ENCODE measurements around the gene CPS1.

CPS1 gene

DNA sequence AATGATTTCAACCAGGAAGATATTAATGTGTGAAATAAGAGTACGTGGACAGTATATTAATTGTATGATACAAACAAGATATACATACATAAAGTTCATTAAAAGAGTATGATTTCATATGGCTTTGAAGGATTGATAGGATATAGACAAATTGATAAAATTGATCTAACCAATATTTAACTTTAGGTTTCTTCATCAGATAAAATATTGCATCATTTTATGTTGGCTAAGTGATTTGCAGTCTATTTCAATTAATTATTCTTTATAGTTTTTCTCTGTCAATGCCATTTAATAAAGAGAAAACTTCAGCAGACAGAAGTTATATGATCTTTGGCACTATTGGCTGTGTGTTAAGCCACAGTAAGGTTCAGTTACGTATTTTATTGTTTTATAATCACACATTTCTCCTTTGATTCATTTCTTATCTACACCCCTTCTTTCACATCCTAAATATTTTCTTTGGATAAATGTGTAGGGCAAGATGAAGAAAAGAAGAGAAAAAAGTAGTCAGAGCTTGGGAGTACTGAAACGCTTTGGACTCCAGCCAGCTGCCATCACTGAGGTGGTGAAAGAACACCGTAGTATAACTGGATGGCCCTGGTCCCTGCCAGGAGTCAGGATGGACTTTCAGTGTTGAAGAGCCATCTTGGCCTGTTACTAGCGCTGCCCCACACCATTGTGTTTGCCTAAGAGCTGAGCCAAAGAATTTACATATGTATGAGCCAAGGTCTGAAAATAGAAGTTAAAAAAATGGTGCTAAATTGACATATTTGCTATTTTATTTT lies 9.8 kb upstream of the CPS1 start:
- no peak for DNase-seq (ENCODE audit: low read depth in 1 of 2, low spot score in 1 of 2)

DNA sequence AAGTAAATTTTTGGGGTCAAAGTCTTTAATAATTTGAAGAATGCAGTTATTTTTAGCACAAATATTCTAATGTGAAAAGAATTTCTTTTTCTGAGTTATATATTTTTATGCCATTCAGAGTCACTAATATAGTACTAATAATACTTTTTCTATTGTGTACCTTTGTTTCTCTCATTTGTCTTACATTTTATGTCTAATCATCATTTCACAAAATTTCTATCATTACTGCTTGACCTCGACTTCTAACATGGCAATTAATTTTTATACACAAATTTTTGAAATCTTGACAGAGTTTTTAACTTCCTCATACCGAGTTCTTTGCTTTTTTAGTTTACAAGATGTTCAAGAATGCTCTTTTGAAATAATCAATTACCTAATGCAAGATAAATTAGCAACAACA lies 8.4 kb upstream of the CPS1 start:
- DNase-seq (ENCODE audit: low read depth in 1 of 2, low spot score in 1 of 2) = no peak

DNA sequence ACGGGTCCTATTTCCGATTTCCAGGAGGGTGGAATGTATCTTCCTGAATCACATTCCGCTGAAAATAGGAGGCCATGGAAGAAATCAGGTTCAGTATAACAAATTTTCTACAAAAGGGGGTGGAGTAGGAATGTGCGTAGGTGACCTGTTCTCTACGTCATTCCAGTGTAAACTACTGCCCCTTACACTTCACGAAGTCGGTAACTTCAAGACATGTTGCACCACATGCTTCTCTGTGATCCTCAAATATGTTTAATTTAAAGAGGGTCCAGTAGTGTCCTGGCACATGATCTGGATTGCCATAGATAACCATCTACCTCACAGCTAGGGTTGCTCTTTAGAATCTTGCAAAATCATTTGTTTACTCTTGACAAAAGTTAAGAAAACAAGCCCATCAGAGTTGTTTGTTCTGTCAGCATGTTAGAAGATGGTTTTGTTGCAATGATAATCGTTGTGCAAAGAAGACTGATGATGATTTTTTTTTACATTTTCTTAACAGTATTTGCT lies 7.5 kb upstream of the CPS1 start:
- no peak for DNase-seq (ENCODE audit: low read depth in 1 of 2, low spot score in 1 of 2)

DNA sequence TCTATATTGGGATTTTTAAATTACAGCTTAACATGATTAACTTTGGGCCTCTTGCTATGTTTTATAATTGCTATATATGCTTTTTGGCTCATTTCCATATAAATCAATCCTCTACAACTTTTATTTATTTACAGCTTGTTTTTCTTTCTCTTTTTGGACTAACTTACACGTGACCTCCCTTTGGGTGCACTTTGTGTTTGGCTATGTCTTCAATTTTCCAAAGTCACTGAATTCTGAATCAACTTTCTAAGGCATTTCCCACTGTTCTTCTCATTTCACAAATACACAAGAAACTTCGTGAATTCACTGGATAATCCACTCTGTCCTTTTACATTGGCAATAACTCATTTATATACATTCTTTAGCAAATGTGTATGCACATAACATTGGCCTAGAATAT lies 5.4 kb upstream of the CPS1 start:
- DNase-seq (ENCODE audit: low read depth in 1 of 2, low spot score in 1 of 2) = no peak

DNA sequence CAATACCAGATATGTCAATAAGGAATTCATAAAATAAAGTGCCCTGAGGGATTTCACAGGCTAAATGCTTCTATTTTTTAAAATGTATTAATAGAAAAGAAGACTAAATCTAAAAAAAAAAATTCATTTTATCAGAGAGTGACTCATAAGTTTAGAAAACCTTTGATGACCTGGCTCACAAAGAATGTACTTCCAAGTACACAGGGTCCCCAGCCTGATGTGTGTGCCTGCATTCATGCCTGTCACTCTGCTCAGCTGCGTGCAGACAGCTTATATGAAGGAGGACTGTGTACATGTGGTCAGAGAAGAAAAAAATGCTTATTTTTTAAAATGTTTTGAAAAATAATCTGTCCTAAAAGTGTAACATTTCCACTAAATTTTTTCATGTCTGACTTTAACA lies 3.0 kb upstream of the CPS1 start:
- DNase-seq (ENCODE audit: low read depth in 1 of 2, low spot score in 1 of 2) = no peak

DNA sequence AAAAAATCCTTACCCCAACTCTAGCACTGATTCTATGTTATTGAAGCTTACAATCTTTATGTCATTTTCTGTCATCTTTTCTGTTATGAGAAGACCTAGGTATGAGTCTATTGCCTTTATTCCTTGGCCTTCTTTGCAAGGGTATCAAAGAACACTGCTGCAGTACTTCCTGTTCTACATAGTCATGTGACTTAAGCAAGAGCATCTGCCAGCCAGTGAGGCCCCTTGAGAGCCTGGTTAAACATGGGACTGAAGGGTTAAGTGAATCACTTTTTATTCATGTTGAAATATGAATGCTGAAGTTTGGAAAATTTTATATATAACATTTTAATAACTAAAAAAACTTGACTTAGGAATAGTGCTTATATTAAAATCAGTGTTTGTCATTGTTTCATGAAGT lies 844 bp upstream of the CPS1 start:
- no peak for DNase-seq (ENCODE audit: low read depth in 1 of 2, low spot score in 1 of 2)

DNA sequence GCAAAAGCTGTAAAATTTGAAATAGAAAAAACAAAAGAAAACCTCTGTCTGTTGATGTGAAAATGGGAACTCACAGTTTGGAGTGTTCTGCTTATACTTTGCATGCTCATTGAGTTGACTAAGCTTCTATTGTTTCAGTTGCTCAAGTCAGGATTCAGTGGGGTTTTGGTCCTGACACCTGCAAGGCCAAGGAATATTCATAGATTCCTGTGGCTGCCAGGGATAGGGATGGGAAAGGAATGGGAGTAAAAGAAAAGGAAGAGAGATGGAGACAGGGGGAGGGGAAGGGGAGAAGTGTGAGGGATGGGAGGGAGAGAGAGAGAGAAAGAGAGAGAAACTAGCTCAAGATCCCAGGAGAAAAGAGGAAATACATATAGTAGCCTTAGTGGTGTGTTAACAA lies 1.3 kb downstream of the CPS1 start:
- DNase-seq (ENCODE audit: low read depth in 1 of 2, low spot score in 1 of 2) = no peak

DNA sequence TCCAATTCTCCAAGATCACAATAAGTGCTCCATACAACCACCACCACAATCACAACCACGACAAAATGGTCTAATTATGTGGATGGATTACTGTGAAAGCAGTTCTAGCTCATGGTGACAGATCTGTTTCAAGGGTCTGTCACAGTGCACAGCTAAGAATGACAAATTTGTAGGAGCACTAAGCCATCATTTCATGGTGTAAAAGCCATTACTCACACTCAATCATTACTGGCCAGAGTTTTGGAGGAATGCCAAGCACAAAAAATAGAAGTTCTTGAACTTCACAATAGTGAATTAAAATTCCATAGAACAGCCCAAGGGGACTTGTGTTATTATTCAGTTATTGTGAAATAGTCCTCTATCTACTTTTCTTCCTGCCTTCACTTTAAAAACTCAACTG lies 2.3 kb downstream of the CPS1 start:
- DNase-seq (ENCODE audit: low read depth in 1 of 2, low spot score in 1 of 2) = no peak

DNA sequence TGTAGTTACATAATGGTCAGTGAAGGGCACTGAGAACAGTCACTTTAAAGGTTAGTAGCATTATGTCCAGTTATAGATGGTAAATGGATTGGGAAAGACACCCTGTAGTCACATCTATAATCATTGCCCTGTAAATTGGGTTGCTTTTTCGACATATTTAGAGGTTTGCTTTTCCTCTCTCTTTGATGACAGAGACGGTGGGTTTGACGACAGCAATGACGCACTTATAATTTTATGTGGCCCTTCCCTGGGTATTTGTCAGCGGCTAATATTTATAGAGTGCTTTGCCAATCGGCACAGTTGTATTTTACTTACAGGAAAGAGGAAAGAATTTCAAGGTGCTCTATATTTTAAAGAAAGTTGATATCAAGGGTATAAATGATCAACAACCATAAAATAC lies 2.8 kb downstream of the CPS1 start:
- no peak for DNase-seq (ENCODE audit: low read depth in 1 of 2, low spot score in 1 of 2)

DNA sequence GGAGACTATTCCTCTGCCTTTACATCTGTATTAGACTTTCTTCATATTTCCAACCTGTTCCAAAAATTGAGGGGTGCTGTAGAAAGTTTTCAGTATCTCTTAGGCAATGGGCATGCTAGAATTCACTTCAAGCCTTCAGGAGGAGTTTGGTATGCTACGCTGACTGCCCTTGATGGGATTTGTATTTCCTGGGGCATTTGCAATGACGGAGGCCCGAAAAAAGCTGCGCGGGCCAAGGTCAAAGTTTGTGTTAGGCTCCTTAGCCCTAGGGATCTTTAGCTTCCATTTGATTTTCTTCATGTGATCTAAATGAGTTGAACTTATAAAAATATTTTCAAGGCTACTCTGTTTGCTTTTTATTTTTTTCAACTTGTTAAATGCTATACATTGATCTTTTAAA lies 5.1 kb downstream of the CPS1 start:
- DNase-seq (ENCODE audit: low read depth in 1 of 2, low spot score in 1 of 2) = no peak

DNA sequence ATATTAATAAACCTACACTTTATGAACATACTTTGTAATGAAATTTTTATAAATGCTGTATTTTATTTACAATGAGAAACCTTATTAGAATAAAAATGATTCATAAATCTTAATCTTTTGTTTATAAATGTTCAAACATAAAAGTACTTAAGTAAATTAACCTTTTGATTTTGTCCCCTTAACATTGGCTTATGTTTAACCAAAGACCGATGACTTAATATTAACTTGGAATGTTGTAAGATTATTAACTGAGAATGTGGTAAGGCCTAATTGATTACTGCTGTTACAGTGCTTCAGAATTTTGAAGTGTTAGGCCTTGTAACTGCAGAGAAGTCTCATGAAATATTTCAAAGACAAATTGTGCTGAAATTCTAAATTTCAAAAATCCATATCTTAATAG lies 5.7 kb downstream of the CPS1 start:
- DNase-seq (ENCODE audit: low read depth in 1 of 2, low spot score in 1 of 2) = no peak

DNA sequence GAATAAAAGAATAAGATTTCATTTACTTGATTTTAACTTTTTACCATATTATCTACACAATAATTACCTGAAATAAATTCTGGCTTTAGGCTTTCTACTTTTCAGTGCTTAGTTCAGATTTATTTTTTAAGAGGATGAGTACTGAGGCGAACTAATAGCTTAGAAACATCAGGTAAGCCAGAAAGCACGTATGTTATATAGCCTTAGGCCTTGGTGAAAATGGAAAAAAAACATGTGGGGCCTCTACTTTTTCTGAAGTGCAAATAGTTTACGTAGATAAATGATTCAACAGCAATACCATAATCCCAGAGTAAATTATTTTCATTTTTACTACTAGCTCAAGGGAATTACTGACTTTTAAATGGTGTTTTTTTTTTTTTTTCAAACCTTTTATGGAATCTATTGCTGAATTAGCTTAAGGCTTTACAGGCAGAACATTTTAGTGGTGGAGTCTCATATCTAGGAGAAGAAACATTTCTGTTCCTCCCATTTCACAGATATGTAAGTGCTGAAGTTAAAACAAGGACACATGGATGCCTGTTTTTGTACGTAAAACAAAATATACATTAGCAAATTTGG lies 6.2 kb downstream of the CPS1 start:
- no peak for DNase-seq (ENCODE audit: low read depth in 1 of 2, low spot score in 1 of 2)

DNA sequence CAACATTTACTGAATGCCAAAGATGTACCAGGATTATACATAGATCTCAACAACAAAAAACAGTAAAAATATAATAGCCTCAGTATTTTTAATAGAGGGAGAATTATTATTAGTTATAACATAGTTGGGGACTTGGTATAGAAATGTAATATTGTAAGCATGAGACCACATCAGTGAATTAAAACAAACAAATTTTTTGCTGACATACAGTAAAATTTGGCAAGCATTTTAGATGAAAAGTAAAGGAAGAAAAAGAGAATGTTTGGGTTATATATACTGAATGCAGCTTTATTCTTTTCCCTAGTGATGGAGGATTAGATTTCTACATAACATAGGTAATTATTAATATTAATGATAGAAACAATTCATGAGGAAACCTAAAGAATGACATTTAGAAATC lies 10.9 kb downstream of the CPS1 start:
- DNase-seq (ENCODE audit: low read depth in 1 of 2, low spot score in 1 of 2) = no peak

DNA sequence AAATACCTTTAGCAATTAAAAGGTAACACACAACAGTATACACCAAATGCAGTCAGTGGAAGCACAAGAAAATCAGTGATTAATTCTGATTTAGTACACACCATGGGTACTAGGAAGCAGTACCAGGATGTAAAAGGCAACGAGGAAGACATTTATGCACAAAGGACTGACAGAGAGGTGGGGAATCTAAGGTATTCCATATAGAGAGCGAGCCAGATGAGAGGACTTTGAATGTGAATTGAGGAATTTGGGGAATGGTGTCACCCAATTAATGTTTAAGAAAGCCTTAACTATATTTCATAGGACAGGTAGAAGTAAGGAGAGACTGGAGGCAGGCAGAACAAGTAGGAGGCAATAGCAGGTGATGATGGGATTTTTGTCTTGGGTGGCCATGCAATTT lies 11.7 kb downstream of the CPS1 start:
- no peak for DNase-seq (ENCODE audit: low read depth in 1 of 2, low spot score in 1 of 2)

DNA sequence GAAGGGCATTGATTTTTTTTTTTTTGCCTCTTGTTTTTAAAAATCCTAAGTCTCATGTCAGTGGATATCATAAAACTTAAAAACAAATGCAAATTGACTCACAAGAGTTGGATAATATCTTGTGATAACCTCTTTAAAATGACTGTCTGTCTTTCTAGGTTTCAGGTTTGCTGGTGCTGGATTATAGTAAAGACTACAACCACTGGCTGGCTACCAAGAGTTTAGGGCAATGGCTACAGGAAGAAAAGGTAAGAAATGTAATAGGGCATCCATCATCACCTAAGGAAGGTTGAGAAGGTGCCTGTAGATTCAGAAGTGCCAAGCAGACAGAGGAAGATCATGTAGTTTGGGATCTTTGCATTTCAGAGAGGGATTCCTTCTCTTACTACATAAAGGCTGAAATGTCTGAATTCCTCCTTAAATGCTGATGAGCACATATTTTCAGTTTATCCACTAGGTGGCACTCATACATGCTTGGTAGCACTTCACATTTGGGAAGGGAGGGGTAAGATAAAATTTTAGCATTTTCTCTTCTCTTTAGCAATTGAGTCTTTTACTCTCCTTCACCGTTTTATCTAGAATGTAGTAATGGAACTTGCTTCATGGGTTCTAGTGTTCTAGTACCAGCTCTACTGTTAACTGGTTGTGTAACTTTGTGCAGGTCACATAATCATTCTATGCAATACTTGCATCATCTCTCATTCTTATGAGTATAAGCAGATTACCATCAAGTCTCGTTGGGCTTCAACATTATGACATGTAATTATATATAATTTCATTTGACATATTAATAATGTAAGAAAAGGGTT lies 21.1 kb downstream of the CPS1 start:
- DNase-seq (ENCODE audit: low read depth in 1 of 2, low spot score in 1 of 2) = no peak

DNA sequence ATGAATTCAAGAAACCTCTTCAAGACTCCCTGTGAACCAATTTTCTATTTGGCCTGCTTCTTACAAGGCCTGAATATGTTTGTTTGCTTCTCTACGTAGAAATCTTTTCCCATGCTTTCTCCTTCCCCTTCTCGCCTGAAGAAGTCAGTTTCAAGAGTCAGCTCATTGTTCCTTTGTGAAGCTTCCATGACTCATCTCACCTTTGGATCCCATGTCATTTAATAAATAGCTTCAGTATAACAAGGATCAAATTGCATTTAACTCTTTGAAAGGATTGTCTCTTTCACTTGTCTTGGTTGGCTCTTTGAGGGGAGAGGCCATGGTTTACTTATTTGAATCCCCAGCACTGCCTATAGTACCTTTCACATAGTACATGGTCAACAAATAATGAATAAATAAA lies 28.4 kb downstream of the CPS1 start:
- DNase-seq (ENCODE audit: low read depth in 1 of 2, low spot score in 1 of 2) = no peak

DNA sequence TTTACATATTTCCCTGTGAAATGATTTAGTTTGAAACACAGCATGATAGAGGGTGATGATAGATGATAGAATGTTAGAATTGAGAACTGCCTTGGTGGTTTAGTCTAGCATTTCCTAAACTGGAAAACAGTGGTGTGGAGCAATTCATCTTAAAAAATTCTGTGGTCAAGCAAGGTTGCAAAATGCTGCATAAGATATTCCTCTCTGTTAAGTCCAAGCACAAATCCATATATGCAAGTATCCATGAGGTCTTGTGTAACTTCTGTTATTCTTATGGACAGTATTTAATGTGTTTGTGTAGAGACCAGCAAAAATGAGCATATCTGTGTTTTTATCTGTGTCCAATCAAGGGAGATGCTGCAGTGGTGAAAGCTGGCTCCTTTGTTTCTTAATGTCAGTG lies 30.0 kb downstream of the CPS1 start:
- DNase-seq (ENCODE audit: low read depth in 1 of 2, low spot score in 1 of 2) = no peak

DNA sequence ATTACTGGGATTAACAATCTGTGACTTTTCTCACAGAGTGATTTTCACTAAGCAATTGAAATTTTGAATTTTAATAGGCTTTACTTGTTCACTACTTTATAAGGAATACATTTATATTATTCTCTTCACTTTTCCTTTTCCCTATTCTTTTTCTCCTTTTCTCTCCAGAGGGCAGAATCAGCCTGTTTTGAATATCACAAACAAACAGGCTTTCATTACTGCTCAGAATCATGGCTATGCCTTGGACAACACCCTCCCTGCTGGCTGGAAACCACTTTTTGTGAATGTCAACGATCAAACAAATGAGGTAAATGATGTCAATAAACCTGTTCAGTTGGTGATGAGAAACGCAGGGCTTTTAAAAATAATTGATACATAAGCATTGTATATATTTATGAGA lies 35.3 kb downstream of the CPS1 start:
- DNase-seq (ENCODE audit: low read depth in 1 of 2, low spot score in 1 of 2) = no peak

DNA sequence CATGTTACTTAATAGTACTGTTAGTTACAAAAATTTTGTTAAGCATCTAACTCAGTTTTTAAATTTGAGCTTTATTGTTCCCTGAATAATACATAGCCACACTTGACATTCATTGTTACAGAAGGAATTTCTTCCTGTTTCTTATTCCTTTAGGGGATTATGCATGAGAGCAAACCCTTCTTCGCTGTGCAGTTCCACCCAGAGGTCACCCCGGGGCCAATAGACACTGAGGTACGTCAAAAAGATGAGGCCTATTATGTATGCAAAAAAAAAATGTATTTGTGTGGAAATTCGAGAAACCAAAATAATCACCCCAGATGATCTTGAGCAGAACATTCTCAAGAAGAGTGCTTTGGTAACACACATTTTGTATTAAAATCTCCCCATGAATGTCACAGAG lies 36.3 kb downstream of the CPS1 start:
- no peak for DNase-seq (ENCODE audit: low read depth in 1 of 2, low spot score in 1 of 2)

DNA sequence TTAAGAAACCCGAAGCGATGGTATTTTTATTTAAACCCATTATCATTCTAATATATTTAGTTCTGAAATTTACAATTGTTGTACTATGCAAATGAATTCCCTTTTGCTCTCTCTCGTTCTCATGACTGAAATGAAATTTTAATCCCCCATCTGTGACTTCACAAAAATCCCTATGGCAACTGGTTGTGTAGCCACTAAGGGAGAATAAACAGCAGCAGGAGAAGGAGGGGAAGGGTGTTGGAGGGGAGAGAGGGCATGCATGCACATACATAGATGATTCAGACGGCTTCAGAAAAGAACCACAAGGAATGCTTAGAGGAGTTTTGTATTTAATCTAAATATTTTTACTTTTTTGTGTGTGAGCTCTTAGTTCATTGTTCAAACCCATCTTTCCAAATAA lies 36.8 kb downstream of the CPS1 start:
- no peak for DNase-seq (ENCODE audit: low read depth in 1 of 2, low spot score in 1 of 2)

DNA sequence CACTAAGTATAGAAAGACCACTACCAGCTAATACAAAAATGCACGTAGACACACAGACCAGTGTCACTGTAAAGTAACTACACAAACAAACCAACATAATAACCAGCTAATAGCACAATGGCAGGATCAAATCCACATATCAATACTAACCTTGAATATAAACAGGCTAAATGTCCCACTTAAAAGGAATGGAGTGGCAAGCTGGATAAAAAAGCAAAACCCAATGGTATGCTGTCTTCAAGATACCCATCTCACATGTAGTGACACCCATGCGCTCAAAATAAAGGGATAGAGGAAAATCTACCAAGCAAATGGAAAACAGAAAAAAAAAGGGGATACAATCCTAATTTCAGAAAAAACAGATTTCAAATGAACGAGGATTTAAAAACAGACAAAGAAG lies 41.8 kb downstream of the CPS1 start:
- DNase-seq (ENCODE audit: low read depth in 1 of 2, low spot score in 1 of 2) = no peak

DNA sequence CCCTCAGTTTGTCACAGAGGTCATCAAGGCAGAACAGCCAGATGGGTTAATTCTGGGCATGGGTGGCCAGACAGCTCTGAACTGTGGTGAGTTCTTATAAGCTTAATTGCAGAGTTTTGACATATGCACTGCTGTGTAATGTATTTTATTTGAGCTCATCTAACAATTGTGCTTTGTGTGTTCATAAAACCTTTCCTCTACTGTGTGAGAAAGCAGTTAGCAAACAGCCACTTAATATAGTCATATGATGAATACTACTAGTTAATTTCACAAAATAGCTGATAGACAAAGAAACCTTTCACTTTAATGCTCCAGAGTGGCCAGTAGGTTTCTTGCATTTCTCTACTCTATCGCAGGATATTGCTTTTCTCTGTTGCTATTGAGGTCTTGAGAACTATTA lies 43.1 kb downstream of the CPS1 start:
- DNase-seq (ENCODE audit: low read depth in 1 of 2, low spot score in 1 of 2) = no peak

All from stimulated activated CD4-positive, alpha-beta T cell treated with anti-CD3 and anti-CD28 coated beads, Interleukin-15, amount 100 ng/mL, for 1 hour (primary cell).